Endodermal cell (in vitro differentiated cells): ENCODE data around the gene NRDC. TPM values are rescaled to one million over a fixed set of nuclear protein-coding genes. Genes with fewer than 3 reads are reported as not detected.

Experiments used
- DNase-seq: peaks from one replicate; pipeline ENCODE4 v3.0.0-alpha.2; 2017
- H3K27ac ChIP-seq: 2 replicates; pipeline ENCODE4 v1.5.1; 2013; ENCODE audit warnings: mild to moderate bottlenecking, low read depth, low read length, moderate library complexity
- H3K27me3 ChIP-seq: 2 replicates; pipeline ENCODE4 v1.6.1; 2013; ENCODE audit warnings: mild to moderate bottlenecking, low read length, moderate library complexity; ENCODE audit not compliant: insufficient read depth, control insufficient read depth, poor library complexity, severe bottlenecking
- H3K36me3 ChIP-seq: 2 replicates; pipeline ENCODE4 v1.7.0; 2013; ENCODE audit warnings: mild to moderate bottlenecking, low read length, moderate library complexity; ENCODE audit not compliant: control insufficient read depth, insufficient read depth
- H3K4me1 ChIP-seq: one replicate; pipeline ENCODE4 v1.7.0; 2013; ENCODE audit warnings: low read length; ENCODE audit not compliant: control insufficient read depth, insufficient read depth
- H3K4me3 ChIP-seq: 2 replicates; pipeline ENCODE4 v1.5.1; 2013; ENCODE audit warnings: mild to moderate bottlenecking, low read length, moderate library complexity
- H3K9ac ChIP-seq: 2 replicates; pipeline ENCODE4 v1.6.1; 2013; ENCODE audit warnings: mild to moderate bottlenecking, low read length, moderate library complexity; ENCODE audit not compliant: poor library complexity, severe bottlenecking; ENCODE audit errors: extremely low read depth
- H3K9me3 ChIP-seq: 2 replicates; pipeline ENCODE4 v1.6.1; 2013; ENCODE audit warnings: mild to moderate bottlenecking, low read length, moderate library complexity; ENCODE audit not compliant: control insufficient read depth
- H3K27ac Mint-ChIP-seq: 2 replicates; pipeline ENCODE4 v1.8.0; 2020; ENCODE audit warnings: mixed read lengths
- H3K27me3 Mint-ChIP-seq: 2 replicates; pipeline ENCODE4 v1.8.0; 2021; ENCODE audit warnings: mild to moderate bottlenecking, mixed read lengths; ENCODE audit not compliant: insufficient read depth
- H3K36me3 Mint-ChIP-seq: 2 replicates; pipeline ENCODE4 v1.8.0; 2020; ENCODE audit warnings: low read depth, mixed read lengths
- H3K4me1 Mint-ChIP-seq: 2 replicates; pipeline ENCODE4 v1.8.0; 2020; ENCODE audit warnings: mixed read lengths
- H3K4me3 Mint-ChIP-seq: 2 replicates; pipeline ENCODE4 v1.8.0; 2020; ENCODE audit warnings: mild to moderate bottlenecking, moderate library complexity, mixed read lengths
- H3K9me3 Mint-ChIP-seq: 2 replicates; pipeline ENCODE4 v1.8.0; 2020; ENCODE audit warnings: mild to moderate bottlenecking, mixed read lengths
- CTCF ChIP-seq: fragments of 200-600 bp; sonication (generic); conservative IDR thresholded peaks from 2 replicates; pipeline ENCODE4 v1.5.0; 2021; ENCODE audit warnings: antibody characterized with exemption, mild to moderate bottlenecking
- WGBS, 2 experiments: methylation state at CpG; one replicate each; pipeline versions ENCODE4 v1.1.5 to v1.1.7; 2013; ENCODE audit warnings: missing lambda C conversion rate in 2 of 2, mixed read lengths in 1 of 2; ENCODE audit not compliant: insufficient coverage in 1 of 2, insufficient read length in 1 of 2; 5-methylcytosine and 5-hydroxymethylcytosine counted together
- total RNA-seq, 2 donors: library from RNA; stranded (reverse); fragmentation: NEBNext Ultra II Directional in 1 of 2; extraction: Animal tissue kit (Norgen Biotek cat#: 25700) in 1 of 2; gene quantifications; 2 replicates in 1 of 2; 3 replicates in 1 of 2; pipeline ENCODE4 v1.2.1, GENCODE V29; 2021

NRDC gene
- total RNA-seq, 2 donors from 2014 or later = 160 to 202 TPM

GRCh38 chr1:51871351-51871975, 7.1 kb downstream of the NRDC start:
- Histone ChIP-seq H3K27ac (no peak overlapping the region), H3K9ac (no peak overlapping the region), H3K9me3 (no peaks in the 10 kb centered on the region), H3K4me3 (no peak overlapping the region), H3K36me3 (peaks cover 9% of the 10 kb centered on the region), H3K27me3 (no peaks in the 10 kb centered on the region), H3K4me1 (no peaks in the 10 kb centered on the region)
- no peaks in the 10 kb centered on the region for H3K9me3 Mint-ChIP-seq
- peaks cover 8% of the 10 kb centered on the region for H3K4me1 Mint-ChIP-seq
- H3K27ac Mint-ChIP-seq = no peak overlapping the region
- no peak overlapping the region for H3K4me3 Mint-ChIP-seq
- WGBS, 2 experiments = 94 to 98% methylated on average over 6 of the region's 6 CpGs
- peaks cover 12% of the 10 kb centered on the region for H3K36me3 Mint-ChIP-seq
- DNase-seq = no peak
- TF ChIP-seq CTCF = no peak
- no peaks in the 10 kb centered on the region for H3K27me3 Mint-ChIP-seq

- Mint-ChIP-seq H3K36me3 (peaks cover 12% of the 10 kb centered on the region), H3K27me3 (no peaks in the 10 kb centered on the region), H3K27ac (peak overlapping the region; percentile 16), H3K4me1 (peaks cover 7% of the 10 kb centered on the region), H3K9me3 (no peaks in the 10 kb centered on the region), H3K4me3 (no peak overlapping the region)
- H3K27ac ChIP-seq = no peak overlapping the region
- no peaks in the 10 kb centered on the region for H3K9me3 ChIP-seq
- no peaks in the 10 kb centered on the region for H3K4me1 ChIP-seq
- H3K27me3 ChIP-seq = no peaks in the 10 kb centered on the region
- 94 to 97% methylated on average over 3 to 7 of the region's 7 CpGs for WGBS, 2 experiments
- no peak for DNase-seq
- H3K36me3 ChIP-seq = peaks cover 9% of the 10 kb centered on the region
- H3K9ac ChIP-seq = no peak overlapping the region
- no peak for TF ChIP-seq CTCF
- no peak overlapping the region for H3K4me3 ChIP-seq
Measured at GRCh38 chr1:51870603-51871350, 7.8 kb downstream of the NRDC start.

GRCh38 chr1:51867479-51868232, 10.9 kb downstream of the NRDC start:
- Mint-ChIP-seq H3K4me1 (no peaks in the 10 kb centered on the region), H3K27me3 (no peaks in the 10 kb centered on the region), H3K36me3 (peaks cover 7% of the 10 kb centered on the region), H3K4me3 (no peak overlapping the region), H3K9me3 (no peaks in the 10 kb centered on the region), H3K27ac (no peak overlapping the region)
- Histone ChIP-seq H3K4me1 (no peaks in the 10 kb centered on the region), H3K4me3 (no peak overlapping the region), H3K27ac (no peak overlapping the region), H3K9me3 (no peaks in the 10 kb centered on the region), H3K36me3 (peaks cover 8% of the 10 kb centered on the region), H3K9ac (no peak overlapping the region), H3K27me3 (no peaks in the 10 kb centered on the region)
- 87 to 95% methylated on average over 2 to 4 of the region's 4 CpGs for WGBS, 2 experiments
- DNase-seq = no peak
- no peak for TF ChIP-seq CTCF
